Fibroblast of pulmonary artery (primary cell): ENCODE measurements around the gene BANK1.

Experiments
- DNase-seq: peaks from one replicate; pipeline ENCODE4 v3.0.0-alpha.2; 2010; ENCODE audit warnings: low read depth
- H3K4me3 ChIP-seq: replicated peaks from 2 replicates; pipeline ENCODE4 v1.5.1; 2011; ENCODE audit warnings: low read depth, mild to moderate bottlenecking, control low read depth, low read length, moderate library complexity
- CTCF ChIP-seq: IDR thresholded peaks from 2 replicates; pipeline ENCODE4 v1.5.1; 2011; ENCODE audit warnings: mild to moderate bottlenecking, control low read depth, low read length, inconsistent platforms; ENCODE audit errors: missing control alignments

BANK1 gene

GRCh38 chr4:101960431-101960830 lies 169.9 kb downstream of the BANK1 start:
- DNase-seq, result no peak
- H3K4me3 ChIP-seq, result no peak overlapping the region
- TF ChIP-seq CTCF, result no peak

GRCh38 chr4:101961144-101961543 lies 170.6 kb downstream of the BANK1 start:
- no peak overlapping the region for H3K4me3 ChIP-seq
- no peak for DNase-seq
- TF ChIP-seq CTCF, result no peak

- no peak overlapping the region for H3K4me3 ChIP-seq
- no peak for TF ChIP-seq CTCF
- peak; percentile 42 for DNase-seq
Measured at GRCh38 chr4:101967697-101968346, 177.3 kb downstream of the BANK1 start.

GRCh38 chr4:101968364-101968763 lies 177.8 kb downstream of the BANK1 start:
- no peak for DNase-seq
- no peak overlapping the region for H3K4me3 ChIP-seq
- TF ChIP-seq CTCF, result no peak

- no peak for TF ChIP-seq CTCF
- H3K4me3 ChIP-seq, result no peak overlapping the region
- DNase-seq, result no peak
Measured at GRCh38 chr4:101969965-101970364, 179.4 kb downstream of the BANK1 start.

- TF ChIP-seq CTCF, result no peak
- no peak for DNase-seq
- H3K4me3 ChIP-seq, result no peak overlapping the region
Measured at GRCh38 chr4:101970547-101971155, 180.1 kb downstream of the BANK1 start.

GRCh38 chr4:101972791-101973190 lies 182.3 kb downstream of the BANK1 start:
- no peak overlapping the region for H3K4me3 ChIP-seq
- TF ChIP-seq CTCF, result no peak
- DNase-seq, result no peak
